K562 (cell line): ENCODE measurements around the gene PLPPR4.

Experiments used
- CHD1 ChIP-seq: fragments of 200-600 bp; sonication (generic); IDR thresholded peaks from one replicate; pipeline ENCODE4 v1.6.1; 2012; ENCODE audit warnings: mild to moderate bottlenecking, moderate library complexity, low read length, inconsistent platforms
- EP300 ChIP-seq: IDR thresholded peaks from 2 replicates; pipeline ENCODE4 v1.6.1; 2012; ENCODE audit warnings: low read length, improper control_type of control experiment
- ESRRA ChIP-seq: fragments of 450-650 bp; IDR thresholded peaks from 2 replicates; pipeline ENCODE4 v1.6.1; 2014; ENCODE audit warnings: low read depth, mild to moderate bottlenecking, moderate library complexity, borderline replicate concordance
- FOXK2 ChIP-seq, 2 experiments: fragments of 450-650 bp; IDR thresholded peaks in 1 of 2; conservative IDR thresholded peaks in 1 of 2; 2 replicates each; pipeline ENCODE4 v1.6.1; 2016; ENCODE audit warnings: low read depth in 2 of 2, mild to moderate bottlenecking in 1 of 2
- GABPA ChIP-seq: fragments of 200-800 bp; sonication (Bioruptor generic); conservative IDR thresholded peaks from 2 replicates; pipeline ENCODE4 v1.6.1; 2016; ENCODE audit warnings: low read depth, missing genetic modification characterization, missing compliant biosample characterization
- POLR2AphosphoS5 ChIP-seq: IDR thresholded peaks from 2 replicates; pipeline ENCODE4 v1.6.1; 2011; ENCODE audit warnings: mild to moderate bottlenecking, low read depth, low read length, moderate library complexity; ENCODE audit not compliant: control insufficient read depth, insufficient read depth
- SMARCB1 ChIP-seq: IDR thresholded peaks from 2 replicates; pipeline ENCODE4 v1.6.1; 2011; ENCODE audit warnings: improper control_type of control experiment, low read depth; ENCODE audit not compliant: insufficient read length
- SRF ChIP-seq, 2 experiments: fragments of 250-450, 450-650 bp in 1 of 2; sonication (Bioruptor Pico) in 1 of 2; sonication (generic) in 1 of 2; formaldehyde crosslinking; IDR thresholded peaks; 2 replicates each; pipeline versions ENCODE4 v1.5.0 to v1.5.1; 2020 to 2022; ENCODE audit warnings: mild to moderate bottlenecking in 1 of 2, missing genetic modification reagents in 1 of 2
- ZNF274 ChIP-seq: IDR thresholded peaks from 2 replicates; pipeline ENCODE4 v1.6.1; 2011; ENCODE audit warnings: low read depth, mild to moderate bottlenecking, low read length, moderate library complexity, borderline replicate concordance
- TF ChIP-seq, protein P1 (sequence below), 3 experiments: IDR thresholded peaks in 2 of 3; conservative IDR thresholded peaks in 1 of 3; 2 replicates each; pipeline ENCODE4 v1.5.1; 2011 to 2012; ENCODE audit warnings: low read length in 3 of 3, mild to moderate bottlenecking in 3 of 3, control low read depth in 2 of 3, improper control_type of control experiment in 1 of 3, inconsistent platforms in 1 of 3, low read depth in 1 of 3, mixed read lengths in 1 of 3, moderate library complexity in 1 of 3; ENCODE audit not compliant: insufficient read depth in 2 of 3
- TF ChIP-seq, protein P2 (sequence below): fragments of 450-650 bp; IDR thresholded peaks from 2 replicates; pipeline ENCODE4 v1.7.1; 2018; ENCODE audit warnings: mild to moderate bottlenecking, low read depth; ENCODE audit not compliant: partially characterized antibody
- TF ChIP-seq, protein P3 (sequence below): sonication (generic); formaldehyde crosslinking; IDR thresholded peaks from 2 replicates; pipeline ENCODE4 v1.5.0; 2020; ENCODE audit warnings: missing genetic modification reagents

DNA sequence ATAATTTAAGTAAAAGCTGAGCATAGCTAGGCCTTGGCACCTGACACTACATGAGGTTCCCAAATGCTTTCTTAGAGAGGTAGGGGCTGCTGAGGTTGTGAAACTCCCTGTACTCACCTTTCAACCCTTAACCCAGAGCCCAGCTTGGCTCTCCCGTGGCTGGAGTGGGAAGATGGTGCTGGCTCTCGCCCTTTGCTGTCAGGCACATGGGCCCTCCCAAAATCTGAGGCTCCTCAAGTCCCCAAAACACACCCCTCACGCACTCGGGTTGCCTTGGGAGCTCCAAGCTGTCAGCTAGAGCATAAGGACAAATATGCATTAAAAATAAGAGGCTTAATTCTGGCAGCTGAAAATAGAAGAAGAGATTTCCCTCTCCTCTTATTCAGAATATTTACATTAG, 46.7 kb upstream of the PLPPR4 start:
- TF ChIP-seq, protein P1, sequence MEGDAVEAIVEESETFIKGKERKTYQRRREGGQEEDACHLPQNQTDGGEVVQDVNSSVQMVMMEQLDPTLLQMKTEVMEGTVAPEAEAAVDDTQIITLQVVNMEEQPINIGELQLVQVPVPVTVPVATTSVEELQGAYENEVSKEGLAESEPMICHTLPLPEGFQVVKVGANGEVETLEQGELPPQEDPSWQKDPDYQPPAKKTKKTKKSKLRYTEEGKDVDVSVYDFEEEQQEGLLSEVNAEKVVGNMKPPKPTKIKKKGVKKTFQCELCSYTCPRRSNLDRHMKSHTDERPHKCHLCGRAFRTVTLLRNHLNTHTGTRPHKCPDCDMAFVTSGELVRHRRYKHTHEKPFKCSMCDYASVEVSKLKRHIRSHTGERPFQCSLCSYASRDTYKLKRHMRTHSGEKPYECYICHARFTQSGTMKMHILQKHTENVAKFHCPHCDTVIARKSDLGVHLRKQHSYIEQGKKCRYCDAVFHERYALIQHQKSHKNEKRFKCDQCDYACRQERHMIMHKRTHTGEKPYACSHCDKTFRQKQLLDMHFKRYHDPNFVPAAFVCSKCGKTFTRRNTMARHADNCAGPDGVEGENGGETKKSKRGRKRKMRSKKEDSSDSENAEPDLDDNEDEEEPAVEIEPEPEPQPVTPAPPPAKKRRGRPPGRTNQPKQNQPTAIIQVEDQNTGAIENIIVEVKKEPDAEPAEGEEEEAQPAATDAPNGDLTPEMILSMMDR (IDR thresholded peaks at IDR 0.05 in 2 of 3, conservative IDR thresholded peaks at IDR 0.05 in 1 of 3; ENCODE audit: insufficient read depth in 2 of 3, low read depth in 1 of 3, low read length in 3 of 3), result no peak
- no peak for TF ChIP-seq CHD1
- TF ChIP-seq FOXK2 (conservative IDR thresholded peaks at IDR 0.05 in 1 of 2, IDR thresholded peaks at IDR 0.05 in 1 of 2; ENCODE audit: low read depth in 2 of 2), result no peak
- TF ChIP-seq, protein P2, sequence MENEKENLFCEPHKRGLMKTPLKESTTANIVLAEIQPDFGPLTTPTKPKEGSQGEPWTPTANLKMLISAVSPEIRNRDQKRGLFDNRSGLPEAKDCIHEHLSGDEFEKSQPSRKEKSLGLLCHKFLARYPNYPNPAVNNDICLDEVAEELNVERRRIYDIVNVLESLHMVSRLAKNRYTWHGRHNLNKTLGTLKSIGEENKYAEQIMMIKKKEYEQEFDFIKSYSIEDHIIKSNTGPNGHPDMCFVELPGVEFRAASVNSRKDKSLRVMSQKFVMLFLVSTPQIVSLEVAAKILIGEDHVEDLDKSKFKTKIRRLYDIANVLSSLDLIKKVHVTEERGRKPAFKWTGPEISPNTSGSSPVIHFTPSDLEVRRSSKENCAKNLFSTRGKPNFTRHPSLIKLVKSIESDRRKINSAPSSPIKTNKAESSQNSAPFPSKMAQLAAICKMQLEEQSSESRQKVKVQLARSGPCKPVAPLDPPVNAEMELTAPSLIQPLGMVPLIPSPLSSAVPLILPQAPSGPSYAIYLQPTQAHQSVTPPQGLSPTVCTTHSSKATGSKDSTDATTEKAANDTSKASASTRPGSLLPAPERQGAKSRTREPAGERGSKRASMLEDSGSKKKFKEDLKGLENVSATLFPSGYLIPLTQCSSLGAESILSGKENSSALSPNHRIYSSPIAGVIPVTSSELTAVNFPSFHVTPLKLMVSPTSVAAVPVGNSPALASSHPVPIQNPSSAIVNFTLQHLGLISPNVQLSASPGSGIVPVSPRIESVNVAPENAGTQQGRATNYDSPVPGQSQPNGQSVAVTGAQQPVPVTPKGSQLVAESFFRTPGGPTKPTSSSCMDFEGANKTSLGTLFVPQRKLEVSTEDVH, result no peak
- TF ChIP-seq SRF (CRISPR knock-in tag; IDR thresholded peaks at IDR 0.05), result no peak
- no peak for TF ChIP-seq ZNF274
- no peak for TF ChIP-seq ESRRA
- TF ChIP-seq, protein P3, sequence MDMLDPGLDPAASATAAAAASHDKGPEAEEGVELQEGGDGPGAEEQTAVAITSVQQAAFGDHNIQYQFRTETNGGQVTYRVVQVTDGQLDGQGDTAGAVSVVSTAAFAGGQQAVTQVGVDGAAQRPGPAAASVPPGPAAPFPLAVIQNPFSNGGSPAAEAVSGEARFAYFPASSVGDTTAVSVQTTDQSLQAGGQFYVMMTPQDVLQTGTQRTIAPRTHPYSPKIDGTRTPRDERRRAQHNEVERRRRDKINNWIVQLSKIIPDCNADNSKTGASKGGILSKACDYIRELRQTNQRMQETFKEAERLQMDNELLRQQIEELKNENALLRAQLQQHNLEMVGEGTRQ (CRISPR knock-in tag), result no peak
- no peak for TF ChIP-seq GABPA
- no peak for TF ChIP-seq POLR2AphosphoS5
- no peak for TF ChIP-seq EP300
- no peak for TF ChIP-seq SMARCB1
